Measurements from ENCODE around the gene DHX8.

Gene DHX8

GRCh38 chr17:43548689-43549379, 65.1 kb downstream of the DHX8 start:
- no peak for DNase-seq

- DNase-seq, result no peak
Measured at GRCh38 chr17:43549496-43549895, 65.7 kb downstream of the DHX8 start.

GRCh38 chr17:43550754-43551153, 67.0 kb downstream of the DHX8 start:
- no peak for DNase-seq

GRCh38 chr17:43552229-43552837, 68.6 kb downstream of the DHX8 start:
- peak; percentile 80 for DNase-seq

GRCh38 chr17:43553573-43553972, 69.8 kb downstream of the DHX8 start:
- no peak for DNase-seq

- no peak for DNase-seq
Measured at GRCh38 chr17:43554857-43555256, 71.1 kb downstream of the DHX8 start.

DNA sequence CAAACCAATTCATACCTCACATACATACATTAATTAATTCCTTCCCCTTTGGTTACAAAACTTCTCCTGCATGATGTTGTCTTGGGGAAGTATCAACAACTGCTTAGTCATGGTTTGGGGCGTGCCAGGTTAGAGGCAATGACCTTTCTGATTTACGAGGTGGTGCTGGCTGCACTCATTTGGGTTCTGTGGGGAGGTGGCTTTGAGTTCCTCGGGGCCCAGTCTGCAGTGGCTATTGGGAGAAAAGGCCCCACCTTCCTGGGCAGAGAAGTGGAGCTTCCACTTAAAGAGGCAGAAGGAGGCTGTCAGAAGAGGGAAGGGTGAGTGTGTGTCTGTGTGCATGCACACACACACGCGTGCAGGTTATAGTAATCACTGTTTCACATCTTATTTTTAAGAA, 72.5 kb downstream of the DHX8 start:
- DNase-seq, result peak; percentile 37

- no peak for DNase-seq
Measured at GRCh38 chr17:43558805-43559160, 75.0 kb downstream of the DHX8 start.

GRCh38 chr17:43559161-43559816, 75.5 kb downstream of the DHX8 start:
- DNase-seq, result no peak

- DNase-seq, result no peak
Measured at GRCh38 chr17:43560461-43561427, 77.0 kb downstream of the DHX8 start.

- no peak for DNase-seq
Measured at GRCh38 chr17:43562679-43563599, 79.2 kb downstream of the DHX8 start.

GRCh38 chr17:43563600-43564594, 80.1 kb downstream of the DHX8 start:
- no peak for DNase-seq

GRCh38 chr17:43568506-43569082, 84.8 kb downstream of the DHX8 start:
- no peak for DNase-seq

- no peak for DNase-seq
Measured at GRCh38 chr17:43570518-43570928, 86.7 kb downstream of the DHX8 start.

GRCh38 chr17:43572368-43572980, 88.7 kb downstream of the DHX8 start:
- DNase-seq, result no peak

DNA sequence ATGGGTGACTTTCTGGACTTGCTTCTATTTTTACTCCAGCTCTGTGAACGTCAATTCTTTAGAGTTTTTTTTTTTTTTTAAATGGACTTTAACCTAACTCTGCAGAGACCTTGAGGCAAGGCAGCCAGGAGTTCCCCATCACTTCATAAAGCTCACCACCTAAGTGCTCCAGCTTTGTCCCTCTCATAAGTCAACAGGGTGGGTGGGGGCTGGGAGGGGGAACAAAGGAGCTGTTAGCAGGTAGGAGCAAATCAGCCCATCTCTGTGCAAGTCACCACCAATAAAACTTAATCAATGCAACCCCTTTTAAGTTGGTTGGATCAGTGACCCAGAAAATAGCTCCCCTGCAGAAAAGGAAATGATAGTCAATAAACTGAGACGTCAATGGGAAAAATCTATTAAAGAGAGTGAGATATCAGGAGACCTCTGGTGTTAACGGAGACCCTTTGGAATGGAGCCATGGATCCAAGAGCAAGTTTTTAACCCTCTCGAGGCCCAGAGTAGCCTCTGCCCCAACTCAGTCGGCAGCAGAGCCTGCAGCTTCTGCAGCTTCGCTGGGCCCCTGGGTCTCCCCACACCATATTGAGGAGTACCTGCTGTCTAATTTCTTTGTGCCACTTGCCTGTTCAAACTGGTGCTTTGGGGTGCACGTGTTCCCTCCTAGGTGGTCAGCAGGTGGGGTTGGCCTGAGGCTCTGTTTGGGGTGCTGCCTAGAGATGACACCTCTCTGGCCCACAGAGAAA, 90.0 kb downstream of the DHX8 start:
- DNase-seq, result no peak

GRCh38 chr17:43574348-43574747, 90.6 kb downstream of the DHX8 start:
- no peak for DNase-seq

GRCh38 chr17:43574896-43575525, 91.2 kb downstream of the DHX8 start:
- DNase-seq, result no peak
